Stimulated activated CD4-positive, alpha-beta T cell treated with anti-CD3 and anti-CD28 coated beads, TNF-alpha, amount 100 ng/mL, for 24 hours (primary cell): ENCODE measurements around the gene HDHD2.

Source experiments
- DNase-seq, 3 experiments: peaks; one replicate each; pipeline ENCODE4 v3.0.0-alpha.2; 2020; ENCODE audit warnings: low read depth in 3 of 3

Gene HDHD2

DNA sequence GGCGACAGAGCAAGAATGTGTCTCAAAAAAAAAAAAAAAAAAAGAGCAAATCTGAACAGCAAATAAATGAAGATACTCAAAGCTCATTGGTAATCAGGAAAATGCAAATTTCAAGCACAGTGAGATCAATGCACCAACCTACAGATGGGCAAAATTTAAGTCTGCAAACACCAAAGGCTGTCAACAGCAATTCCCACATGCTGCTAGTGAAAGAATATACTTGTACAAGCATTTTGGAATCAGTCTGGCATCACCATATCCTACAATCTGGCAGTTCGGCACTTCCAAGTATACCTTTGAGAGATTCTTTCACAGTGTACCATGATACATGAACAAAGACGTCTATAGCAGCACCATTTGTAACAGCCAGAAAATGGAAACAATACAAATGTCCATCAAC, 4.1 kb downstream of the HDHD2 start:
- DNase-seq = no peak

DNA sequence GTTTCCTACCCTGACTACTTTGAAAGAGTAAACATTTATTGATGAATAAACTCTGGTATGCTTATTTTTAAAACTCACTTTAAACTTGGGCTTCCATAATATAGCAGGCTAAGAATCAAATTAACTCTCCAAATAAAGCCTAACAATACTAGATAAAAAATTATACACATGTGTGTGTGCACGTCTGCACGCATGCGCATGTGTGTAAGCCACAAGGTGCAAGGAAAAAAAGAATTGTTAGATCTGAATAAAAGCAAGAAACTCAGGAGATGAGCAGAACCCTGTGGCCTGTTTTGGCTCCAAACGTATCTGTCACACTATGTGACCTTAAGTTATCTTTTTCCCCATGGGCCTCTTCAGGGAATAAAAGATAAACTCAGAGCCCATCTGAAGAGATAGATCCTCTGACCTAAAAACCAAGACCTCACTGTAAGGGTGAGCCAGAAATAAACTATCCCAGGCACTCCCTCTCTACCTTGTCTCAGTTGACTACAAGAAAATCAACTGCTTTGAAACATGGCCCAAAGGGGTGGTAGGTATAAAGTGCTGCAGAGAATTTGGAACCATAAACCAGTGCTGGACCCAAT, 6.3 kb downstream of the HDHD2 start:
- DNase-seq = no peak

DNA sequence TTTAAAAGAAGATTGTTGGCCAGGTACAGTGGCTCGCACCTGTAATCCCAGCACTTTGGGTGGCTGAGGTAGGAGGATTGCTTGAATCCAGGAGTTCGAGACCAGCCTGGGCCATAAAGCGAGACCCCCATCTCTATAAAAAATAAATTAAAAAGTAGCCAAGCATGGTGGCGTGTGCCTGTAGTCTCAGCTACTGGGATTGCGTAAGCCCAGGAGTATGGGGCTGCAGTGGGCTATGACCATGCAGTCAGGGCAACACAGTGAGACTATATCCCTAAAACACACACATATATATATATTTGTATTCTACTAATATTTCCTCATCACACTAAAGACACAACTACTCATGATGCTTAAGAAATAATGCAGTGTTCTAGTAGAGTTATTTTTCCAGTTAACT, 7.1 kb downstream of the HDHD2 start:
- DNase-seq = no peak

DNA sequence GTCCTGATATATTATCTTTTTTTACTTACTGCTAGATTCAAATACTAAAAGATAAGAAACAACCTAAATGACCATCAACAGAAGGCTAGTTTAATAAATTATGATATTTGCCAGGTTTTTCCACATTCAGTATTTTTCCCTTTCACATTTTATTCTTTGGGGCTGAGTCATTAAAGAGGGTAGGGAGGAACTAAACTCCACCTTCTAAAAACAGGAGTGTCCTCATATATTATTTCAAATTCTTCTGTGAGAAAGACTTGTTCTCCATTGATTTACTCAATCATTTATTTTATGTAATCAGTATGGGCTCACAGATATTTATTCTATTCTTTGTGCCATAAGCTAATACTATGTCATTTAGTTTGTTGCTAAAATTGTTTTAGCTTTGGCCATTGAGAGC, 9.0 kb downstream of the HDHD2 start:
- no peak for DNase-seq

DNA sequence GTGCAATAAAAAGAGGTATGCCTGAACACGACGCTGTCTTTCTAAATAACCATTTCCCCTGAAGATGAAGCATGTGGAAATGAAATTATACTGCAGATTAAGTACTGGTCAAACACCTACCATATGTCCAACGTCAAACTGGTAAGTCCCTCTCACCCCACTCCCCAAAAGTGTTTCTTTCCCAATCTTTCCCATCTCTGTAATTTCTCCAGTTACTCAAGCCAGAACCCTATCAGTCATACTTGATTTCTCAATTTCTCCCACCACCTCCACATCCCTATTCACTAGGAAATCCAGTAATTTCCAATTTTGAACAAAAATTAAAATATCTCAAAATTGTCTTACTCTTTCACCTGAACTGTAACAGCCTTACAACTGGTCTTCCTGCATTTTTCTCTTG, 29.2 kb downstream of the HDHD2 start:
- no peak for DNase-seq

DNA sequence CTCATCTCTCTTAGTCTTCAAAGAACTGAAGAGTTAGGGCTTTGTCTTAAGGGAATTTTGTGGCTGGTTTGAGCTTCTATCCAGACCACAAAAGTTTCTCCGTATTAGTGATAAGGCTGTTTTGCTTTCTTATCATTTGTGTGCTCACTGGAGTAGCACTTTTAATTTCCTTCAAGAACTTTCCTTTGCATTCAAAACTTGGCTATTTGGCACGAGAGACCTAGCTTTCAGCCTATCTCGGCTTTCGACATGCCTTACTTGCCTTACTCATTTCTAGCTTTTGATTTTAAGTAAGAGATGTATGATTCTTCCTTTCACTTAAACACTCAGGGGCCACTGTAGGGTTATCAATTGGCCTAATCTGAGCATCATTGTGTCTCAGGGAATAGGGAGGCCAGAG, 29.9 kb downstream of the HDHD2 start:
- no peak for DNase-seq

DNA sequence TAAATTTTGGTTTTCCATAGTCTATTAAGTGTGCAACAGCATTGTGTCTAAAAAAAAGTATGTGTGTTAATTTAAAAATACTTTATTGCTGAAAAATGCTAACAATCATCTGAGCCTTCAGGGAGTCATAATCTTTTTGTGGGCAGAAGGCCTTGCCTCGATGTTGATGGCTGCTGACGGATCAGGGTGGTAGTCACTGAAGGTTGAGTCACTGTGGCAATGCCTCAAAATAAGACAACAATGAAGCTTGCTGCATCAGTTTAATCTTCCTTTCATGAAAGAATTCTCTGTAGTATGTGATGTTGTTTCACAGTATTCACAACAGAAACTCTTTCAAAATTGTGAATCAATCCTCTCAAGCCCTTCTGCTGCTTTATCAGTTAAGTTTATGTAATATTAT, 31.3 kb downstream of the HDHD2 start:
- no peak for DNase-seq

DNA sequence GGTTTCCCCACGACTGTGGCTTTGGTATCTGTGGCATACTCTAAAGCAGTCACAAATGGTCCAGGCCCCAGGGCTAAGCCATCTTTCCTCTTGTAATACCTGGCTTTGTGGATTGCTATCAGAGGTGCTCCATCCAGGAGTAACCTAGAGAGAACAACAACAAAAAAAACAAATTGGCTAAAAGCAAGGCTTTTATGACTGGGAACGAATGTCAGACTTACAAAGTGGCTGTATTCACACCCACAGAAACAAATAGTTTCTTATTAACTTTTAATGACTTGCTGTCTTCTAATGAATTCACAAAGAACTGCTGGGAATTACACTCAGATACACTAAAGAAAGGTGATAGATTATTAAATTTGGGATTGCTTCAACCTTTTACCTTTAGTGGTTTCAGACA, 35.1 kb downstream of the HDHD2 start:
- no peak for DNase-seq

DNA sequence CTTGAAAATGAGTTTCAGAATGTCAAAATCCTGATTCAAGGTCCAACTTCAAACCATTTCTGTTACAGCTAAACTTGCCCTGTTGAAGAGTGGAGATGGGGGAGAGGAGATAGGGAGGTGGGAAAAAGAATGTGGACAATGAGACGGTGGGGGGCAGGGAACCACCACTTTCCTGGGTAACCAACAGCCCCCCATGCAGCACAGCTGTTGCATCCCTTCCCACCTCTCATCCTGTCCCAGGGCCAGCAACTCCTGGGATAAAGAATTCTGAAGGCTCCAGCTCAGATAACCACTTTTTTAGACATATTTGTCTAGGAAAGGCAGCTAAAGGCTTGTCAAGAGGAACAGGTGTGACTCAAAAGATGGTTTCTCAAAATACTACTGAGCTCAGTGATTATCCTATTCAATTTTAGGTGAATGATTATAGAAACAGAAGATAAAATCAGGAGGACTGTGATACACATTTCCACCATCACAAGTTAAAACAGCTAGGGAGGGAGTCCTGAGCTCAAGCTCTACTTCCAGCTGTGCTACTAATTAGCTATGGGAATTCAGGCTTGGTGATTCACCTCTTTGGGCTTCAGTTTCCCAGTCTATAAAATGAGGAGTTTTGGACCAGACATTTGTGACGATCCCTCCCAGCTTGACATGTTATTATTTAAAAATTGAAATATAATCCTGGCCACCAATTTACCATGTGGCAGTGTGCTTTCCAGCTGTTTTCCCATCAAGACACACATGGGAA, 36.3 kb downstream of the HDHD2 start:
- DNase-seq = no peak

DNA sequence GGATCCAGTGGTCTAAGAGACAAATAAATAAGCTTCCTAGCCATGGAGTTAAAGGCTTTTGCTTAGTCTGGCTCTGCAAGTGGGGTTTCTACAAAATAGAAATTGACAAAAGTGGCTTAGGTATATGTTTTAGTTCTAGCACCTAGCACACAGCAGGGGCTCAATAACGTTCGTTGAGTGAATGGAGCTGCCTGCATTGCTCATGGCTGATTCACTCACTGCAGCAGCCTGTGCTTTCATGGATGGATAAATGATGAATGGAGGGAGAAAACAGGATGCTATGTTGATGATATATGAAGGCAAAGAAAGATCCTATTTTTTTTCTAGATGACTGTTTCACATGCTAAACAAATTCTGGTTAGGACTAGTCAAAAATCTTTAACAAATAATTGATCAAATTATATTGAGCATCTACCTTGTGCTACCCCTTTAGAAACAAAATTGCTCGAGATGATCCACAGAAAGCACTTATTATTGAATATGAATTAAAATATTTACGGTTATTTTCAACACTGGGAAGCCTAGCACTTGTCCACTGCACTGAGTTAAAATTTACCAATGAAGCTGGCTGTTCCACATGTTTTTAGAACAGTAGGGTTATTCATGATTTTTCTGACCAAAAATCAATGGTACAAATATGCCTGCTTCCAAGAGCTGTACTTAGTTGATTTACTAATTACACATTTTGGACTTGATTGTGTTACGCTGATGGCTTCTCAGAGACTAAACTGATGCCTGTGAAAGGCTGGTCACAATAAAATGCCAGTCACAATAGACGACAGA, 39.6 kb downstream of the HDHD2 start:
- DNase-seq = no peak

DNA sequence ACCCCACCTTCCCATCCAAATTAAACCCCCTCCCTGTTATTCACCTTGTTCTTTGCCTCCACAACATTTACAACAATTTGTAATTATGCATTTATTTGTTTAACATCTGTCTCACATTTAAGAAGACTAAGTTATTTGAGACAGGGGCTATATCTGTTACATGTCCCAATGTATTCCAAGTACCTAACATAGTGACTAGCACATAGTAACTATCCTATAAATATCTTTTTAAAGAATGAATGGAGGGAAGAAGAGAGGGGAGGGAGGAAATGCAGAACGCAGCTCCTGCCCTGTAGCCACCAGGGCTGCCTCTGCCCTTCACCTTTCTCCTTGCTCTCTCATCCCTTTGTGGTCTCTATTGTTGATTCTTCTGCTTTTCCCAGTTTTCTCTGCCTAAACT, 40.6 kb downstream of the HDHD2 start:
- DNase-seq = no peak

DNA sequence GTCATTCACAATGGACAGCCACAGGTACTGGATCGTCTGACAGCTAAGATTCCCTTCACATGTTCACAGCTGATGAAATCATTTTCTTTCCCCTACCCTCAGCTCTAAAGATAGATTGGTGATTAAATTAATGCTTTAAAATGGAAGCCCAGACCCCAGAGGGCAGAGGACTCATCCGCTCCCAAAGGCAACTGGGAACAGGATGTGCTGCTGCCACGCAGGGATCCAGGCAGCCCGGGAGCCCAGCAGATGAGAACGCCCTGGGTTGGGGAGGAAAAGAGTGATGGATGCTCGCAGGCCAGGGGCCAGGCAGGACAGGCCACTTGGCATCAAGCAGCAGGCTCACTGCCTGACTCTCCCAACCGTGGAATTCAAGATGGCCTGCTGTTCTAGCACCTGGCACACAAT, 41.3 kb downstream of the HDHD2 start:
- DNase-seq = no peak

DNA sequence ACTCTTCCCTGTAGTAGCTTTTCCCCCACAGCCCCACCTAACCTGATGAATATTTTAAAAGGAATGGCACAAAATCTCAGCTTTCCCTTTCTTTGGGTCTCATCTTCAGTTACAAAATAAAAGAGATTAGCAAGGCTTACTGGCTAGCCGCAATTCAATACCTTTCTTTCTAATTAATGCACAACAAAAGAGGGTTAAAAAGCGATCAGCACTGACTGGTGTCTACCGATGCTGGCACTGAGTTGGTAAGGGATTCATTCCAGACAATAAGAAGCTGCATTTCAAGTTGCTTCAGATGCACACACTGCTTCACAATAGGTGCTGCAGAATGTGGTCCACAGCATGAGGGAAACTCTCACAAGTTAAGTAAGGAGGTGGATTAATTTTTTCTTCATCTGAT, 41.9 kb downstream of the HDHD2 start:
- no peak for DNase-seq

DNA sequence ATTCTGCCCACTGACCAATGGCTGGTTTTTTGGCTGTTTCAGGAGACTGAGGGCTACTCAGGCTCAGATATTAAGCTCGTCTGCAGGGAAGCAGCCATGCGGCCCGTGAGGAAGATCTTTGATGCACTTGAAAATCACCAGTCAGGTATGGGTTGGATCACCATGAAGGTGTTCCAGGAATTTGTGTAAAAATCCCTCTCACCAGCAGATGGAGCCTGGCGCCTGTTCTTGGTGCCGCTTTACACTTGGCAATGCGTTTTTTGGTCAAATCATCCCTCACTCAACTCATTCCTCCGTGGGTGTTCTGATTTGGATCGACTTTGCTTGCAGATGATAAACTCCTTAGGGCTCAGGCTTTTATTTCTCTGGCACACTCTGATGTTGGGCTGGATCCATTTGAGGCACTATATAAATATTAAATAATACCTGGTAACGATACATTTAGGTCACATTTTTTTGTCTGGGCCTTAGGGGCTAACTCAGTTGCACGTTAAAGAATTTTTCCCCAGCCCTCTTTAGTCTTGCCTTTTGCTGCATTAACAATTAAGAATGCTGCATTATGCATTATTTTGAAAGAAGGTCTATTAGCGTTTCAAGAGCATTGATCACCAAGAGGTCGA, 50.0 kb downstream of the HDHD2 start:
- peak; percentile 27 to 48 (median 40) for DNase-seq

DNA sequence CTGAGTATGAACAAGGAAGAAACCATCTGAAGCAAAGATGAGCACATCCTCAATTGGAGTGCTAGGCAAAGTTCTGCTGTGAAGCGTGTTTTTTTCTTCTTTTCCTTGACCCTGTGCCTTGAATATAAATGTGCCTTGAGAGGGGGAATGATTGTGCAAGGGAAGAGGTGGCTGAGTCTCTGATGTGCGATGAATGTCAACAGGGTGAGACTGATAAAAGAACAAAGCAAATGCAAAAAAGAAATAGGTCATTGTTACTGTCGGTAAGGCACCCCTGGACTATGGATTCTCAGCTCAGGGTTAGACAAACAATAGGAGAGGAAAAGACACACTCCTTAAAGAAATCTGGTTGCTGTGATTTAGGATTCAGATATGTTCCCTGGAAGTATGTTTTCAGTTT, 54.5 kb downstream of the HDHD2 start:
- no peak for DNase-seq

DNA sequence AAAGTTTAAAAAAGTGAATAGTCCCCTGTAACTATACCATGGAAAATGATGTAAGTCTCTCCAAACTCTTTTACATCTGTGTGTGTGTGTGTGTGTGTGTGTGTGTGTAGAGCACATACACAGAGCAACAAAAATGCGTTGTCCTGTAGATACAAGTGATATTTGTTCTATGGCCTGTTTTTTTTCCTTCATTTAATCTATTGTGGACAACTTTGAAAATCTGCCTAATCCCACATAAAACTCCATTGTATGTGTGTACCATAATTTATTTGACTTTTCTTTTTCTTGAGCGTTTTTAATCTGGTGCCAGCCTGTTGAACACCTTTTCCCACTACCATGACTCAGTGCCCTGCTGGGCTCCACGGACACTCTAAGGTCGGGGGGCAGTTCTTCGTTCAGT, 62.6 kb downstream of the HDHD2 start:
- no peak for DNase-seq

DNA sequence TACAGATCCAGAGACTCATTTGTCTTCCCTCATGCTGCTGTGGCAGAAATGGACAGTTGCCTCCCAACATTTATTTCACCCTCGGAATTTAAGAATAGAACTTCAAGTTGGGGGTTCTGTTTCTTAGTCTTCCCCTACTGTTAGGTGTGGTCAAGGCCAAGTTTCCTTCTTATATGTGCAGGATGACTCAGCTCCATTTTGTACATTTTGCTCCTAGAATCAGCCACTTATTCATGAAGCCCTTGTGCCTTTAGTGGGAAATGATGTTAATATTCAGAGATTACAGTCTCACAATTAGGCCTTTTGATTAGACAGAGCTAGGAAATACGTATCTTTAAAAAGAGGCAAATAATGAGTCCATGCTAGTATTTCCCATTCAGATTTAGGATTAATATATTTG, 68.7 kb downstream of the HDHD2 start:
- DNase-seq = no peak

DNA sequence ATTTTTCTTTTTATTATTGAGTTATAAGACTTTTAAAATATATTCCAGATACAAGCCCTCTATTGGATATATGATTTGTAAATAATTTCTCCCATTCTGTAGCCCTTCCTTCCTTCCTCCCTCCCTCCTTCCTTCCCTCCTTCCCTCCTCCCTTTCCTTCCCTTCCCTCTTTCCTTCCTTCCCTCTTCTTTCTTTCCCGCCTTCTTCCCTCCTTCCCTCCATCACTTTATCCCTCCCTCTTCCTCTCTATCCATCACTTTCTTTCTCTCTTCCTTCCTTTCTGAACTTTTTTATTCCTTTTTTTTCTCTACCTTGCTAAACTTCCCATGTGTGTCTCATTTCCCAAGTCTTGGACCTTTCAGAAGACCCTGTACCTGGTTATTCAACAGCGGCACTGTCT, 69.4 kb downstream of the HDHD2 start:
- no peak for DNase-seq

DNA sequence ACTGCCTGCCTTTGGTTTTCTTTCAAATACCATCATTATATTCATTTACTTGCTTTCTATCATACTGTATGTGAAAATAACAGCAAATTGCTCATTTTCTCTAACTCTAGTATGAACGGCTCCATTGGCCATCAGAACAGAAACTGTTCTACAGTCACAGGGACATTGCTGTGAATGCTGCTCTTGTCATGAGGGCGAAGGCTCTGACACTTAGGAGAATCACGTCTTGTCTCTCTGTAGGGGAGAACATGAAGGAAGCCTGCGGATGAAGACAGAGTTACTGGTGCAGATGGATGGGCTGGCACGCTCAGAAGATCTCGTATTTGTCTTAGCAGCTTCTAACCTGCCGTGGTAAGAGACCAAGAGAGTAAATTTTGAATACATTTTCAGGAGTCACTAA, 73.2 kb downstream of the HDHD2 start:
- DNase-seq = no peak

DNA sequence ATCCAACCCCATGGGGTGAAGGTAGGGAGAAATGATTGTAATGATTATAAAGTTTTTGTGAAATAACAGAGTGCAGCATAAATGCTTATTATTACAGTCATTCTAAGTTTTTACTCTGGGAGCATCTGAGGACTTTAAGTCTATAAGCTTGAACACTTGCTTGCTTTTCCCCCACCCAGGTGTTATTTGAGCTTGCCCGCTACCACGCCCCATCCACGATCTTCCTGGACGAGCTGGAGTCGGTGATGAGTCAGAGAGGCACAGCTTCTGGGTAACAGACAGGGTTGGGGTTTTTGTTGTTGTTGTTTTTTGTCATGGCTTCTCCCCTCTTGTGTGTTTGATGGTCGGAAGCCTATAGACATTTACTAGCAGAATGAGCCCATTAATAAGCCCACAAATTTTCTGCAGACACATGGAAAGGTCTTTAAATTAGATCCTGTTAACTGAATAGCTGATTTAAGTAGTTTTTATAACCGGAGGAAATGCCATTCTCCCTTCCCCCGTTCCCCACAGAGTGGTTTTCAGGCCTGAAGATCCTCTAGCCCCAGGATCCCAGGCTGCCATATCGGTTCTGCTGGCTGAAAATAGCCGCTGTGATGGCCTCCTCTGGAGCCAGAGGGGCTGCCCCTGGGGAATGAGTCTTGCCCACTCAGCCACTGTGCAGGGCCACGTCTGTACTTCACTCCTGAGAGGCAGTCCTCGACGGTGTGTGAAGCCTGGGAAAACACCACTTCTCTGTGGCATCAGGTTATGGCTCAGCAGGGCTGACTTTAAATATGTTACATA, 75.0 kb downstream of the HDHD2 start:
- no peak for DNase-seq

DNA sequence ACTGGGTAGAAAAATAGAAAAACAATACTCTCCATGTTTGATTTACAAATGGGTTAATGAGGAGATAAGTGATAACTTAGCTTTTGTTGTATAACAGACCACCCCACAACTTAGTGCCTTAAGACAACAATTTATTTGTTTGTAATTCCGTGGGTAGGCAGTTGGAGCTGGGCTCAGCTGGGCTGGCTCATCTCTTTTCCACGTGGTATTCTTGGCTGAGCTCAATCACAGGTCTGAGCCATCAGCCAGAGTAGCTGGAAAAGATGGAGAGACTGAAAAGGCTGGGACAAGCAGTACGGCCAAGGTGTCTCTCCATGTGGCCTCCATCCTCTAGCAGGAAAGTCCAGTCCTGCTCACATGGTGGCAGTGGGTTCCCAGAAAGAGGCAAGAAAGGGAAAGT, 82.7 kb downstream of the HDHD2 start:
- no peak for DNase-seq

DNA sequence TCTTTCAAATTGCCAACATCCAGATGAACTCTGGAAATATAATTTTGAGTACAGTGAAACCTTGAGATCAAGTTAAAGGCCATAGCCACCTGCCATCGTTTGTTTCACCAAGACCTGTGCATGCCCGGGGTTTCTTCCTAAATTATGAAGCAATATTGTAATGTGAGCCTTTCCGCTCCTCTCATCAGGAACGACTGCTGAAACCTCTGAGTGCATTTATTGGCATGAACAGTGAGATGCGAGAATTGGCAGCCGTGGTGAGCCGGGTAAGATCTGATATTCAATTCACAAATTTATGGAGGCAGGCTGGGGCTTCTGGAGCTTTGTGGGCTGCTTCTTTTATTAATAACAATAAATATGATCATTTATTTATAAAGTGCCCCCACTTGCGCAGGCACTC, 87.2 kb downstream of the HDHD2 start:
- no peak for DNase-seq
